Caco-2 (cell line): Measurements from ENCODE around the gene BDKRB1. TPM values are rescaled to one million over a fixed set of nuclear protein-coding genes. Genes with fewer than 3 reads are reported as not detected.

ENCODE experiments used
- BruUV-seq: library from RNA; stranded (reverse); fragments of 400-500 nt; replicated peaks from 2 replicates; lab custom pipeline; 2021; lab: Mats Ljungman, UMichigan
- CTCF ChIA-PET: fragments of 300-600 bp; sonication (Branson Sonifier 250); formaldehyde crosslinking; loops from one replicate; lab custom pipeline; 2022; ENCODE audit warnings: antibody characterized with exemption; lab: Charles Lee
- POLR2A ChIA-PET: fragments of 300-600 bp; sonication (Branson Sonifier 250); formaldehyde crosslinking; loops from one replicate; lab custom pipeline; 2022; ENCODE audit warnings: antibody characterized with exemption; lab: Charles Lee
- DNase-seq, 2 experiments: peaks; one replicate each; pipeline versions ENCODE4 v3.0.0 to v3.0.0-alpha.2; 2020 to 2022
- H3K27me3 ChIP-seq: replicated peaks from 2 replicates; pipeline ENCODE4 v1.6.0; 2011; ENCODE audit warnings: low read length; ENCODE audit not compliant: control insufficient read depth, insufficient read depth
- H3K36me3 ChIP-seq: 2 replicates; pipeline ENCODE4 v1.5.1; 2011; ENCODE audit warnings: low read length; ENCODE audit not compliant: control insufficient read depth, insufficient read depth
- H3K4me1 ChIP-seq: fragments of 250-450 bp; sonication (Bioruptor Pico); 2 replicates; pipeline ENCODE4 v1.5.1; 2020; ENCODE audit warnings: mild to moderate bottlenecking
- H3K4me3 ChIP-seq: 2 replicates; pipeline ENCODE4 v1.5.1; 2011; ENCODE audit warnings: low read depth, mild to moderate bottlenecking, control low read depth, low read length
- H3K9me3 ChIP-seq: fragments of 250-450 bp; sonication (Bioruptor Pico); 2 replicates; pipeline ENCODE4 v1.5.1; 2020; ENCODE audit warnings: mild to moderate bottlenecking, moderate library complexity
- H3K27ac Mint-ChIP-seq: one replicate; pipeline ENCODE4 v1.8.0; 2022; ENCODE audit warnings: mixed read lengths; ENCODE audit not compliant: unreplicated experiment
- H3K27me3 Mint-ChIP-seq: one replicate; pipeline ENCODE4 v1.8.0; 2022; ENCODE audit warnings: mixed read lengths; ENCODE audit not compliant: insufficient read depth, unreplicated experiment
- H3K36me3 Mint-ChIP-seq: one replicate; pipeline ENCODE4 v1.8.0; 2022; ENCODE audit warnings: mild to moderate bottlenecking, mixed read lengths; ENCODE audit not compliant: insufficient read depth, unreplicated experiment
- H3K4me1 Mint-ChIP-seq: one replicate; pipeline ENCODE4 v1.8.0; 2022; ENCODE audit warnings: low read depth, mixed read lengths; ENCODE audit not compliant: unreplicated experiment
- H3K4me3 Mint-ChIP-seq: one replicate; pipeline ENCODE4 v1.8.0; 2022; ENCODE audit warnings: mild to moderate bottlenecking, moderate library complexity, mixed read lengths; ENCODE audit not compliant: unreplicated experiment
- H3K9me3 Mint-ChIP-seq: one replicate; pipeline ENCODE4 v1.8.0; 2022; ENCODE audit warnings: mixed read lengths; ENCODE audit not compliant: unreplicated experiment
- CTCF ChIP-seq, 2 experiments: fragments of 200-600 bp in 1 of 2; IDR thresholded peaks; 1 replicate in 1 of 2; 2 replicates in 1 of 2; pipeline versions ENCODE4 v1.5.1 to v1.8.0; 2011 to 2022; ENCODE audit warnings: antibody characterized with exemption in 1 of 2, control low read depth in 1 of 2, inconsistent platforms in 1 of 2, low read depth in 1 of 2, low read length in 1 of 2, mild to moderate bottlenecking in 1 of 2, moderate library complexity in 1 of 2; ENCODE audit not compliant: insufficient read depth in 1 of 2, severe bottlenecking in 1 of 2, unreplicated experiment in 1 of 2
- intact Hi-C: fragments of 100-400 bp; cut with micrococcal nuclease; formaldehyde crosslinking; loops from one replicate; pipeline ENCODE4 v1.10.0; 2022; ENCODE audit not compliant: unreplicated experiment
- total RNA-seq: library from RNA; stranded (reverse); gene quantifications from 2 replicates; pipeline ENCODE4 v1.2.3, GENCODE V29; 2022

The BDKRB1 gene
- total RNA-seq, 1 experiment from 2014 or later, result 0.18 TPM

- ChIA-PET CTCF (interaction anchor here (1.3 kb wide), 1 partner anchor 138 kb away, joined by 3 read pairs; no protein-coding TSS in a partner anchor), POLR2A (no interaction called here)
- no peak overlapping the region for H3K4me3 Mint-ChIP-seq
- Histone ChIP-seq H3K36me3 (peaks cover 2% of the 10 kb centered on the region), H3K27me3 (no peaks in the 10 kb centered on the region), H3K4me3 (no peak overlapping the region), H3K9me3 (peaks cover 27% of the 10 kb centered on the region), H3K4me1 (peaks cover 39% of the 10 kb centered on the region)
- H3K27me3 Mint-ChIP-seq, result no peaks in the 10 kb centered on the region
- BruUV-seq, result no TSS peak
- no peaks in the 10 kb centered on the region for H3K4me1 Mint-ChIP-seq
- intact Hi-C loops, result loop anchor here (5.0 kb wide), 1 partner anchor 41 kb away; no protein-coding TSS in a partner anchor
- H3K27ac Mint-ChIP-seq, result no peak overlapping the region
- TF ChIP-seq CTCF (IDR thresholded peaks at IDR 0.05; ENCODE audit: insufficient read depth in 1 of 2, low read depth in 1 of 2, low read length in 1 of 2, severe bottlenecking in 1 of 2, unreplicated experiment in 1 of 2), result no peak
- no peak for DNase-seq
- no peaks in the 10 kb centered on the region for H3K9me3 Mint-ChIP-seq
- H3K36me3 Mint-ChIP-seq, result no peaks in the 10 kb centered on the region
Measured at GRCh38 chr14:96238676-96239265, 17.2 kb upstream of the BDKRB1 start.

- intact Hi-C loops, result loop anchor here (5.0 kb wide), 1 partner anchor 42 kb away; no protein-coding TSS in a partner anchor
- TF ChIP-seq CTCF (IDR thresholded peaks at IDR 0.05; ENCODE audit: insufficient read depth in 1 of 2, low read depth in 1 of 2, low read length in 1 of 2, severe bottlenecking in 1 of 2, unreplicated experiment in 1 of 2), result no peak
- peaks cover 27% of the 10 kb centered on the region for H3K9me3 ChIP-seq
- Mint-ChIP-seq H3K27ac (peak overlapping the region; percentile 91), H3K9me3 (no peaks in the 10 kb centered on the region), H3K27me3 (no peaks in the 10 kb centered on the region), H3K4me3 (peak overlapping the region; percentile 35), H3K36me3 (no peaks in the 10 kb centered on the region), H3K4me1 (no peaks in the 10 kb centered on the region)
- peak; percentile 81 to 92 for DNase-seq
- ChIA-PET CTCF (interaction anchor here (1.3 kb wide), 1 partner anchor 139 kb away, joined by 3 read pairs; no protein-coding TSS in a partner anchor), POLR2A (no interaction called here)
- H3K4me1 ChIP-seq, result peaks cover 32% of the 10 kb centered on the region
- H3K36me3 ChIP-seq, result peaks cover 2% of the 10 kb centered on the region
- no peaks in the 10 kb centered on the region for H3K27me3 ChIP-seq
- H3K4me3 ChIP-seq, result no peak overlapping the region
- no TSS peak for BruUV-seq
Measured at GRCh38 chr14:96239711-96240141, 16.3 kb upstream of the BDKRB1 start.

- no peaks in the 10 kb centered on the region for H3K27me3 ChIP-seq
- no peaks in the 10 kb centered on the region for H3K36me3 Mint-ChIP-seq
- BruUV-seq, result no TSS peak
- peaks cover 2% of the 10 kb centered on the region for H3K36me3 ChIP-seq
- ChIA-PET POLR2A (no interaction called here), CTCF (no interaction called here)
- peaks cover 27% of the 10 kb centered on the region for H3K9me3 ChIP-seq
- no peaks in the 10 kb centered on the region for H3K4me1 Mint-ChIP-seq
- intact Hi-C loops, result no loop called here
- no peak overlapping the region for H3K4me3 Mint-ChIP-seq
- H3K9me3 Mint-ChIP-seq, result no peaks in the 10 kb centered on the region
- peaks cover 30% of the 10 kb centered on the region for H3K4me1 ChIP-seq
- TF ChIP-seq CTCF (IDR thresholded peaks at IDR 0.05; ENCODE audit: insufficient read depth in 1 of 2, low read depth in 1 of 2, low read length in 1 of 2, severe bottlenecking in 1 of 2, unreplicated experiment in 1 of 2), result no peak
- DNase-seq, result no peak
- H3K27me3 Mint-ChIP-seq, result no peaks in the 10 kb centered on the region
- peak overlapping the region; percentile 91 for H3K27ac Mint-ChIP-seq
- H3K4me3 ChIP-seq, result no peak overlapping the region
Measured at GRCh38 chr14:96240641-96241040, 15.4 kb upstream of the BDKRB1 start.
